SHP77 (cell line): ENCODE measurements around the gene SAMD1.
"Not testable (repeated sequence)": the region's sequence is repeated elsewhere in the genome, so short reads cannot be mapped to it uniquely, and the experiment has no call there.

Experiments
- DNase-seq, 2 experiments: peaks; one replicate each; lab custom pipeline; 2025; lab: John Stamatoyannopoulos, UW

SAMD1 gene

GRCh38 chr19:14061081-14061749 lies 29.3 kb downstream of the SAMD1 start:
- DNase-seq, result no peak

- no peak for DNase-seq
These were observed 30.8 kb downstream of the SAMD1 start for GRCh38 chr19:14059652-14060155.

GRCh38 chr19:14059093-14059480 lies 31.5 kb downstream of the SAMD1 start:
- no peak for DNase-seq

- DNase-seq, result no peak
These were observed 32.1 kb downstream of the SAMD1 start for GRCh38 chr19:14058182-14059092.

GRCh38 chr19:14056741-14057356 lies 33.7 kb downstream of the SAMD1 start:
- DNase-seq, result no peak

GRCh38 chr19:14056069-14056666 lies 34.4 kb downstream of the SAMD1 start:
- DNase-seq, result no peak

- DNase-seq, result no peak
These were observed 35.2 kb downstream of the SAMD1 start for GRCh38 chr19:14055396-14055795.

GRCh38 chr19:14054721-14055120 lies 35.8 kb downstream of the SAMD1 start:
- no peak for DNase-seq

- no peak for DNase-seq
These were observed 36.5 kb downstream of the SAMD1 start for GRCh38 chr19:14054099-14054498.

- no peak for DNase-seq
These were observed 37.1 kb downstream of the SAMD1 start for GRCh38 chr19:14053500-14053899.

- DNase-seq, result no peak
These were observed 37.5 kb downstream of the SAMD1 start for GRCh38 chr19:14053032-14053431.

GRCh38 chr19:14052470-14052869 lies 38.1 kb downstream of the SAMD1 start:
- DNase-seq, result no peak

GRCh38 chr19:14051980-14052379 lies 38.6 kb downstream of the SAMD1 start:
- no peak for DNase-seq

GRCh38 chr19:14050961-14051360 lies 39.6 kb downstream of the SAMD1 start:
- DNase-seq, result not testable (repeated sequence)

GRCh38 chr19:14050512-14050911 lies 40.0 kb downstream of the SAMD1 start:
- DNase-seq, result no peak

GRCh38 chr19:14048443-14049153 lies 42.0 kb downstream of the SAMD1 start:
- peak; percentile 26 to 47 for DNase-seq

- DNase-seq, result not testable (repeated sequence)
These were observed 42.7 kb downstream of the SAMD1 start for GRCh38 chr19:14047866-14048265.

GRCh38 chr19:14042659-14043608 lies 47.6 kb downstream of the SAMD1 start:
- peak; percentile 23 to 31 for DNase-seq

- no peak for DNase-seq
These were observed 51.4 kb downstream of the SAMD1 start for GRCh38 chr19:14039181-14039580.
